Bronchial epithelial cell (primary cell): ENCODE measurements around the gene ARCN1. TPM values are rescaled to one million over a fixed set of nuclear protein-coding genes. Genes with fewer than 3 reads are reported as not detected.

Experiments used
- DNase-seq: peaks from one replicate; pipeline ENCODE4 v3.0.0-alpha.2; 2010; ENCODE audit warnings: low read depth
- FAIRE-seq: peaks from 2 replicates; lab custom pipeline; 2011; peaks lifted over from hg19 to GRCh38; lab: Jason Lieb, UNC
- H3K27me3 ChIP-seq: 2 replicates; pipeline ENCODE4 v1.5.1; 2011; ENCODE audit warnings: low read length; ENCODE audit not compliant: control insufficient read depth, insufficient read depth
- H3K36me3 ChIP-seq: 2 replicates; pipeline ENCODE4 v1.5.1; 2011; ENCODE audit warnings: low read length; ENCODE audit not compliant: control insufficient read depth, insufficient read depth
- H3K4me3 ChIP-seq: 2 replicates; pipeline ENCODE4 v1.5.1; 2011; ENCODE audit warnings: mild to moderate bottlenecking, low read depth, low read length, control low read depth
- CTCF ChIP-seq: IDR thresholded peaks from 2 replicates; pipeline ENCODE4 v1.5.1; 2011; ENCODE audit warnings: mild to moderate bottlenecking, moderate library complexity, low read length, control low read depth, inconsistent platforms; ENCODE audit not compliant: insufficient read depth, severe bottlenecking
- total RNA-seq: library from RNA; depleted of rRNA; stranded (reverse); fragments of >200 nt; gene quantifications from 2 replicates; pipeline ENCODE4 v1.2.1, GENCODE V29; 2014

Gene ARCN1
- total RNA-seq, 1 donor from 2014 or later, result 79.2 TPM

DNA sequence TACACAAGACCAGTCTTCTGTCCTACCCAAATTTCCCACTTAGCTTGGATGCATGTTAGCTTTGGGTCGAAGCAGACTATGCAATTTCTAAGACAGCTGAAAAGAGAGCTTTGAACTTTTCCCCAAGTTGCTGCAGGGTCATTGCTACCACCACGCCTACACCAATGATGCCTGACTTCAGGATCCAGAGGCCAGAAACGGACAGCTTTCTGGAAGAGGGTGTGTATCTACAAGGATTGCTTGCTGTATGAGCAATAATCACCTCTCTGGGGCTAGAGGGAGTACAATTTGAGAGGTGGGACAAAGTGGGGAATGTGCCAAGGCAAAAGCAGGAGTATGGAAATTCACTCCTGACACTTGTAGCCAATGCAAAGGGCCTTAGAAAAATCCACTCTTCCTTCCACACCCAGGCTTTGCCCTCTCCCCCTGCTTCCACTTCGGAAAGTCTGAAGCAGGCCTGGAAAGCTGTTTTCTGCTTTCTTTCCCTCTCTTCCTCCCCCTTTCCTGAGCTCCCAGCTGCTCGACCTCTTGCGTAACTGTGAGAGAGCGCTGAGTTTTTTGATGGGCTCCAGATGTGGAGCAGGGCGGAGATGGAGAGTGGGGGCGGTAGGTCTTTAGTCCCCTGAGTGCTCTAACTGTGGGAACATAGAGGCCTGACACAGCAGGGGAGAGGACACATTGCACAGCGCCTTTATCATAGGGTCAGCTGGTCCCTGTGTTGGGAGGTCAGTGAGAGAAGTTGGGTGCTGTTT is 33.1 kb downstream of the ARCN1 start:
- Histone ChIP-seq H3K27me3 (no peaks in the 10 kb centered on the region), H3K4me3 (no peak overlapping the region), H3K36me3 (peaks cover 4% of the 10 kb centered on the region)
- TF ChIP-seq CTCF, result no peak
- no peak for DNase-seq
- FAIRE-seq, result no peak

DNA sequence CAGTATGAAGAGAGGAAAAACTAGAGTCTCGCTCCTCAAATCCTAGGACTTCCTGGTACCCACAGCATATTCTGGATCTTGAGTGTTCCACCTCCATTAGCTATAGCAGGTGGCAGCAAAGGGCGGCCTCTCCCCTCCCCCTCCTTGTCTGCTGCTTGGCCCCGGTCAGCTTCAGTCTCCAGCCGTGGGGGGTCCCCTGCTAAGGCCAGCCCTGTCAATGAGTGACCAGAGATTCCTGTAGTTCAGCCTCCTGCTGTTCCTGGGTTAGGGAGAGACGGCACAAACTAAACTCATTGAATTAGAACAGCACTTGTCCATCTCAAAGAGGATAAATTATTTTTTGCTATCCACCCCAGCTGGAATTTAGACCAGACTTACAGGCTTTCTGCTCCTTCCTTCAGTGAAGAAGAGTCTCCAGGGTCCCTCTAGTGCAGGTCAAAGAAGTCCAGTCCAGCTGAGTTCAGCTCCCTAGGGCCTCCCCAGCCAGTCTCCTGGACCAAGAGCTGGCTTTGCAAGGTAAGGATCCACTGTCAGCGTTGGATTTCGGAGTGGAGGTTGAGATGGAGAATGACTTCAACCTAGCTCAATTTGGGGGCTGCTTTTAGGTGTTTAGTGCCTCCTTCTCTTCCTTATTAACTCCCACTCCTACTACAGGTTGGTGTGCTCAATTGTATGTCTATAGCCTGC is 34.1 kb downstream of the ARCN1 start:
- Histone ChIP-seq H3K27me3 (no peaks in the 10 kb centered on the region), H3K4me3 (no peak overlapping the region), H3K36me3 (no peaks in the 10 kb centered on the region)
- TF ChIP-seq CTCF, result no peak
- FAIRE-seq (peak; percentile 7), DNase-seq (no peak)

DNA sequence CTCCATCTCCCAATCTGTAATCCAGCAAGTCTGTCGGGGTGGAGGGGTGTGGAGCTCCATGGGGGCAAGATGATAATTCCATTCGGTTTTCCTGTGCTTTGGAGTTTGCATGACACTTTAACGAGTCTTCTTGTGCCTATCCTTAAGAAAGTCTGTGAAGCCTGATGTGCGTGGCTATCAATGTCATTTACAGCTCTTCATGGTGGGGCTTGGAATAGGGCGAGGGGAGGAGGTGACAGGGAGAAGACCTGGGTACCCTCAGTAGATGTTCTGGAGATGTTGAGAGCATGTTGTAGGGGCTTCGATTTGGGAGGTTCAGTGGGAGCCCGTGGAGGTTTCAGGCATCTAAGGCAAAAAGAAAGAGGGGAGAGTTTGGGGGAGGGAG is 34.6 kb downstream of the ARCN1 start:
- FAIRE-seq (peak; percentile 50), DNase-seq (no peak)
- Histone ChIP-seq H3K4me3 (no peak overlapping the region), H3K36me3 (no peaks in the 10 kb centered on the region), H3K27me3 (no peaks in the 10 kb centered on the region)
- no peak for TF ChIP-seq CTCF

GRCh38 chr11:118607401-118608359 is 35.5 kb downstream of the ARCN1 start, which contains the start of gene PHLDB1:
PHLDB1 (plus strand) TSS chr11:118607615; CDS start chr11:118613837, 6,222 bp downstream.
- no peaks in the 10 kb centered on the region for H3K27me3 ChIP-seq
- peak within 1 kb of the TSS; percentile 48 for H3K4me3 ChIP-seq
- FAIRE-seq (no peak), DNase-seq (peak; percentile 44)
- TF ChIP-seq CTCF, result peak; percentile 76
- H3K36me3 ChIP-seq, result no peaks in the 10 kb centered on the region

GRCh38 chr11:118608360-118609227 is 36.4 kb downstream of the ARCN1 start:
- no peaks in the 10 kb centered on the region for H3K36me3 ChIP-seq
- no peak for TF ChIP-seq CTCF
- peak; percentile 23 for FAIRE-seq
- DNase-seq, result peak; percentile 37
- no peaks in the 10 kb centered on the region for H3K27me3 ChIP-seq
- H3K4me3 ChIP-seq, result peak overlapping the region; percentile 48
